Bone marrow (tissue), 2 donors: ENCODE measurements around the gene GATC.

Experiments used
- DNase-seq, 2 donors: peaks; one replicate each; lab custom pipeline; 2025; lab: John Stamatoyannopoulos, UW

GATC gene

DNA sequence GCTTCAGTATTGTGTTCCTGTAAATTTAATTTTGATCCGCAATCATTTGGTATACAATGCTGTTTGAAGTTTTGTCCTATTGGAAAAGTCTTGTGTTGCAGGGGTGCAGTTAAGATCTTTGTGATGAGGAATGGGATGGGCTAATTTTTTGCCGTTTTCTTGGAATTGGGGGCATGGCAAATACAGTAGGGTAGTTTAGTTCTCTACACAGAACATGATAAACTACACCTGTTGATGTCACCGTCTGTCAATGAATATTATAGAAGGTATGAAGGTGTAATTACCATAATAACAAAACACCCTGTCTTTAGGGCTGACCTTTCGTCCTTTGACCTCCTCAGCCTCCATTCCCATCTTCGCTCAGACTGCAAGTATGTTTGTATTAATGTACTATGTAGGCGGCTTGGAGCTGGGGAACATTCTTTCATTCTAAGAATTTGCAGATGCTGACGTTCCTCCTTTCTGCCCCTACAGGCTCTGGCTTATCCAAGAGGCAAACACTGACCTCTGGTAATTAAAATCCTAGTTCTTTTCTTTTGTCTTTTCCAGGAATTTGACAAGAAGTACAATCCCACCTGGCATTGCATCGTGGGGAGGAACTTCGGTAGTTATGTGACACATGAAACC, 51.4 kb downstream of the GATC start:
- DNase-seq, result no peak

DNA sequence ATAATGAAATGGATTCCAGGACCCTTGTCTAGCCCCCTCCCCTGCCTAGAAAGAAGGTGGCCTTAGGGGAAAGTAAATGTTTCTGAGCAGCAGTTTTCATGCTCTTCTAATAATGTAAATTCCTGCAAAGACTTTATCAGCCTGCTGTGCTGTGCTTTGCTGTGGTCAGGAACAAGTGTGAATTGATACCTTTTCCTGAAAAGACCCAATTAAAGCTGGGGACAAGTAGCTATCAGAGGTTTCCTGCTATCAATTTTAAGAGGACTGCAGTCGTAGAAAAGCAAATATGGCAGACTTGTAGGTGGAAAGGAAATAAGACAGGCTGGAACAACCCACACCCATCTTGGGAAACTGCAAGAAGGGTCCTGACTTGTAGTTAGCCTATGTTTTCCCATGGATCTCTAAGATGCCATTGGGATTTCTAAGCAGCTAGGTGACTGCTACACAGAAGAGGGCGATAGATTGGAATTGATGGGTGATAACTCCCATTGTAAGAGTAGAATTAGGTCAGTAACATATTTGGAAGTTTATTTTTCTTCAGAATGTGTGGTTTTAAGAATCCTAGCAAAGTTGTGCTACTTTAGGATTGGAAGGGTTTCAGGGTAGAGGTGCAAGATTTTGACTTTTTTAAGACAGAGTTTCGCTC, 52.7 kb downstream of the GATC start:
- DNase-seq, result no peak

DNA sequence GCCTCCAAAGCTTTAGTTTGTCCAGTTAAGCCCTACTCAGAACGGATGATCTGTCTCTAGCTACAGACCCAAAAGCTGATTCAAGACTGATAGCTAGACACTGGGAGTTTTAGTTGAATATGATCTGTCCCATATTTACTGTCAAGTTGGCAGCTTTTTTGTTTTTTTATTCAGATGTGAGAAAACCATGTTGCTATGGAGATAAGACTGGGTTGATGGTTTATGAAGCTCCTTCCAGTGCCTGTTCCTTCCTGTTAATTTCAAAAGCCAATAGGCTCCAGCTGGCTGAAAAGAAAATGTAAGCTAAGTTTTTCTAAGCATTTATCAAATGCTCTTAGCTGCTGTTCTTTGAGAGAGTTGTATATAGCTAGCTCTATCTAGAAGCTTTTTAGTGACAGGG, 54.3 kb downstream of the GATC start:
- DNase-seq, result no peak

DNA sequence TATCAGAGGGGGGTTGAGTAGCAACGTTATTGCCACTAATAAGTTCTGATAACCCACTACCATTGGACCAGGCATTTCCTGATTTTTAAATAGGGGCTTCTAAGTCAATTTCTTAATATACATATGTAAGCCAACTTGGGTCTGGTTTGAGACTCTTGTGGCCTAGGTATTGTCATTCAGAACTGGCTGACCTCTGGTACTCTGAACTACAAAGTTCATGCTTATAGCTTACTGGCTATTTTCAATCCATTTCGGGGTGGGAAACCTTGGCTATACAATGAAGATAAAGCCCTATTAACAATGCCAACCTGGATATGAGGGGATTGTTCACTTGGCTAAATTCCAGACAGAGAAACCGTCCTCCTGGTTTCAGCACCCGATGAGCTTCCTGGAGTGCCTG, 58.3 kb downstream of the GATC start:
- no peak for DNase-seq

DNA sequence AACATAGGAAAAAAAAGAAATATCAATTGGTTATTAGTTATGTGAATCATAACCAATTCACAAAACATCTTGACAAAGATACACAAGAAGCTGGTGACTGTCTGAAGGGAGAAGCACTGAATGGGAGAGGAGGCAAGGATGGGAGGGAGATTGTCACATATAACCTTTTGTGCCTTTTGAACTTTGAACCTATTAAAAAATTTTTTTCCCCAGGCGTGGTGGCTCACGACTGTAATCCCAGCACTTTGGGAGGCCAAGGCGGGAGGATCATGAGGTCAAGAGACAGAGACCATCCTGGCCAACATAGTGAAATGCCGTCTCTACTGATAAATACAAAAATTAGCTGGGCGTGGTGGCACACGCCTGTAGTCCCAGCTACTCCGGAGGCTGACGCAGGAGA, 62.3 kb downstream of the GATC start:
- no peak for DNase-seq
